Uterus (tissue), 2 donors: ENCODE measurements around the gene DIAPH3.

Experiments used
- CTCF ChIP-seq, 4 experiments: fragments of 200-600 bp in 2 of 4; fragments of 450-650 bp in 2 of 4; sonication (generic) in 2 of 4; IDR thresholded peaks; one replicate each; pipeline ENCODE4 v1.5.1; 2016 to 2019; ENCODE audit warnings: antibody characterized with exemption in 4 of 4, mild to moderate bottlenecking in 2 of 4, moderate library complexity in 1 of 4
- POLR2A ChIP-seq, 2 donors: fragments of 450-650 bp; IDR thresholded peaks; one replicate each; pipeline ENCODE4 v1.6.1; 2016; ENCODE audit warnings: antibody characterized with exemption in 2 of 2, mild to moderate bottlenecking in 1 of 2, moderate library complexity in 1 of 2

DNA sequence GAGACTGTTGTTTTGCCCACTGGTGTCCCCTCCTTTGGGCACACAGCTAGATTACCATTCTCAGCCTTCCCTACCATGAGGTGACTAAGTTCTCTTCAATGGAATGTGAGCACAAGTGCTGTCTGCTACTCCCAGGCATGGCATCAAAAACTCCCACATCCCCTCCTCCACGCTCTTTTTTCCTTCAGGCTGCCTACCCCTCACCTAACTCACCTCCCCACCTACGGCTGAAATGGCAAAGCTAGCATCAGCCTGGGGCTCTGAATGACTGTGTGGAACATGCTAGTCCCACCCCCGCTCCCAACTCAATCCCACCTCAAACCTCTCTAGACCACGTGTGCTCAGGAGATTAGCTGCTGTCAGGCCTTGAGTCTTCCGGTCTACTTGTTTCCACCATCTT is 512.2 kb downstream of the DIAPH3 start:
- TF ChIP-seq CTCF (IDR thresholded peaks at IDR 0.05), result no peak
- no peak for TF ChIP-seq POLR2A (IDR thresholded peaks at IDR 0.05)
